Calu3 (cell line): ENCODE measurements around the gene CACNA2D1. TPM values are rescaled to one million over a fixed set of nuclear protein-coding genes. Genes with fewer than 3 reads are reported as not detected.

Experiments used
- Bru-seq: library from RNA; stranded (reverse); fragments of 400-500 nt; gene quantifications from one replicate; lab custom pipeline; 2021; lab: Mats Ljungman, UMichigan
- BruChase-seq, 2 experiments: library from RNA; stranded (reverse); fragments of 400-500 nt; gene quantifications; one replicate each; lab custom pipeline; 2021; lab: Mats Ljungman, UMichigan
- BruUV-seq: library from RNA; stranded (reverse); fragments of 400-500 nt; replicated peaks from 2 replicates; lab custom pipeline; 2021; lab: Mats Ljungman, UMichigan
- CTCF ChIA-PET: fragments of 300-600 bp; sonication (Branson Sonifier 250); formaldehyde crosslinking; loops from one replicate; lab custom pipeline; 2022; ENCODE audit warnings: antibody characterized with exemption; lab: Charles Lee
- DNase-seq: peaks from one replicate; pipeline ENCODE4 v3.0.0; 2022
- H3K27ac Mint-ChIP-seq: one replicate; pipeline ENCODE4 v1.8.0; 2022; ENCODE audit warnings: mixed read lengths; ENCODE audit not compliant: unreplicated experiment
- H3K27me3 Mint-ChIP-seq: one replicate; pipeline ENCODE4 v1.8.0; 2022; ENCODE audit warnings: mixed read lengths; ENCODE audit not compliant: unreplicated experiment
- H3K36me3 Mint-ChIP-seq: one replicate; pipeline ENCODE4 v1.8.0; 2022; ENCODE audit warnings: mild to moderate bottlenecking, moderate library complexity, mixed read lengths; ENCODE audit not compliant: insufficient read depth, unreplicated experiment
- H3K4me1 Mint-ChIP-seq: one replicate; pipeline ENCODE4 v1.8.0; 2022; ENCODE audit warnings: mild to moderate bottlenecking, low read depth, mixed read lengths; ENCODE audit not compliant: unreplicated experiment
- H3K4me3 Mint-ChIP-seq: one replicate; pipeline ENCODE4 v1.8.0; 2022; ENCODE audit warnings: mild to moderate bottlenecking, low read depth, moderate library complexity, mixed read lengths; ENCODE audit not compliant: unreplicated experiment
- H3K9me3 Mint-ChIP-seq: one replicate; pipeline ENCODE4 v1.8.0; 2022; ENCODE audit warnings: low read depth, mixed read lengths; ENCODE audit not compliant: unreplicated experiment
- CTCF ChIP-seq: fragments of 200-600 bp; IDR thresholded peaks from one replicate; pipeline ENCODE4 v1.8.0; 2022; ENCODE audit warnings: antibody characterized with exemption; ENCODE audit not compliant: unreplicated experiment
- intact Hi-C: fragments of 100-400 bp; cut with micrococcal nuclease; formaldehyde crosslinking; loops from one replicate; pipeline ENCODE4 v1.10.0; 2022; ENCODE audit not compliant: unreplicated experiment
- long read RNA-seq: library from polyadenylated mRNA; stranded (forward); transcript quantifications from one replicate; pipeline ENCODE4 v2.0.0, GENCODE V29; 2022
- total RNA-seq: library from RNA; stranded (reverse); gene quantifications from 2 replicates; pipeline ENCODE4 v1.2.3, GENCODE V29; 2022

The CACNA2D1 gene
- 10.1 and 10.4 TPM in 2 replicates for total RNA-seq
- percentile 49 among the genes with signal in this experiment for Bru-seq, nascent RNA
- BruChase-seq, experiment 1, labeled RNA remaining after a 6-hour chase: percentile 38 among the genes with signal in this experiment
- percentile 38 among the genes with signal in this experiment for BruChase-seq, experiment 2, labeled RNA remaining after a 2-hour chase
- long read RNA-seq, partial matches to known transcripts: 0 of 5 reads
- long read RNA-seq, other reads (novel, unspliced or antisense): 5 of 5 reads

GRCh38 chr7:82443547-82444219 is at the start of gene CACNA2D1:
TSS of gene CACNA2D1 (minus strand) at chr7:82443777.
- H3K4me3 Mint-ChIP-seq: peak within 1 kb of the TSS; percentile 88
- CTCF ChIA-PET: no interaction called here
- H3K9me3 Mint-ChIP-seq: no peaks in the 10 kb centered on the region
- TF ChIP-seq CTCF: no peak
- H3K4me1 Mint-ChIP-seq: no peaks in the 10 kb centered on the region
- no TSS peak for BruUV-seq
- no peaks in the 10 kb centered on the region for H3K27me3 Mint-ChIP-seq
- H3K27ac Mint-ChIP-seq: peak within 1 kb of the TSS; percentile 70
- peaks cover 22% of the 10 kb centered on the region for H3K36me3 Mint-ChIP-seq
- intact Hi-C loops: loop anchor here (1.0 to 5.0 kb wide), 2 partner anchors 129 to 211 kb away; no protein-coding TSS in a partner anchor
- DNase-seq: peak; percentile 44

GRCh38 chr7:82481499-82482097 is 38.0 kb upstream of the CACNA2D1 start:
- Mint-ChIP-seq H3K36me3 (no peaks in the 10 kb centered on the region), H3K9me3 (no peaks in the 10 kb centered on the region), H3K4me1 (no peaks in the 10 kb centered on the region), H3K27me3 (no peaks in the 10 kb centered on the region), H3K4me3 (no peak overlapping the region), H3K27ac (no peak overlapping the region)
- no peak for DNase-seq
- CTCF ChIA-PET: interaction anchor here (1.2 kb wide), 1 partner anchor 247 kb away, joined by 5 read pairs; no protein-coding TSS in a partner anchor
- intact Hi-C loops: loop anchor here (2.0 to 10.0 kb wide), 3 partner anchors 91 to 437 kb away; no protein-coding TSS in a partner anchor
- BruUV-seq: no TSS peak
- TF ChIP-seq CTCF: peak; percentile 37

GRCh38 chr7:82477733-82478515 is 34.3 kb upstream of the CACNA2D1 start:
- no TSS peak for BruUV-seq
- no peak for TF ChIP-seq CTCF
- no peak overlapping the region for H3K27ac Mint-ChIP-seq
- no peak overlapping the region for H3K4me3 Mint-ChIP-seq
- CTCF ChIA-PET: no interaction called here
- DNase-seq: no peak
- H3K9me3 Mint-ChIP-seq: no peaks in the 10 kb centered on the region
- no peaks in the 10 kb centered on the region for H3K27me3 Mint-ChIP-seq
- no peaks in the 10 kb centered on the region for H3K36me3 Mint-ChIP-seq
- intact Hi-C loops: no loop called here
- H3K4me1 Mint-ChIP-seq: no peaks in the 10 kb centered on the region

- Mint-ChIP-seq H3K4me3 (no peak overlapping the region), H3K9me3 (no peaks in the 10 kb centered on the region), H3K27me3 (no peaks in the 10 kb centered on the region), H3K27ac (no peak overlapping the region), H3K36me3 (no peaks in the 10 kb centered on the region), H3K4me1 (no peaks in the 10 kb centered on the region)
- no peak for TF ChIP-seq CTCF
- no TSS peak for BruUV-seq
- CTCF ChIA-PET: no interaction called here
- no peak for DNase-seq
- intact Hi-C loops: no loop called here
These were observed 29.4 kb upstream of the CACNA2D1 start for GRCh38 chr7:82472966-82473365.
